Lung (tissue), 12 donors: ENCODE results near the gene CFAP43. TPM values are rescaled to one million over a fixed set of nuclear protein-coding genes. Genes with fewer than 3 reads are reported as not detected.

Experiments
- ATAC-seq: fragments of 200-7000 bp; cut with Tn5 transposase; one replicate; pipeline ENCODE4 v1.9.1; 2020; ENCODE audit warnings: moderate number of reproducible peaks; ENCODE audit not compliant: insufficient read depth, low FRiP score
- DNase-seq, 3 donors: peaks; one replicate each; pipeline ENCODE4 v3.0.0-alpha.2; 2013 to 2017
- H3K27ac ChIP-seq, 2 donors: one replicate each; pipeline ENCODE4 v1.5.1; 2013; ENCODE audit warnings: mild to moderate bottlenecking in 2 of 2, moderate library complexity in 2 of 2, control low read depth in 1 of 2, inconsistent platforms in 1 of 2, low read depth in 1 of 2, low read length in 1 of 2
- H3K27me3 ChIP-seq, 3 donors: one replicate each; pipeline ENCODE4 v1.5.1; 2013; ENCODE audit warnings: low read length in 2 of 3; ENCODE audit not compliant: control insufficient read depth in 3 of 3, insufficient read depth in 3 of 3
- H3K36me3 ChIP-seq, 4 donors: one replicate each; pipeline ENCODE4 v1.5.1; 2013; ENCODE audit warnings: low read length in 4 of 4, mild to moderate bottlenecking in 1 of 4, moderate library complexity in 1 of 4; ENCODE audit not compliant: control insufficient read depth in 4 of 4, insufficient read depth in 4 of 4
- H3K4me1 ChIP-seq, 5 donors: one replicate each; pipeline ENCODE4 v1.5.1; 2013; ENCODE audit warnings: low read length in 5 of 5, mild to moderate bottlenecking in 2 of 5, moderate library complexity in 1 of 5; ENCODE audit not compliant: control insufficient read depth in 5 of 5, insufficient read depth in 5 of 5
- H3K4me3 ChIP-seq: one replicate; pipeline ENCODE4 v1.5.1; 2013; ENCODE audit warnings: mild to moderate bottlenecking, control low read depth, moderate library complexity
- H3K9ac ChIP-seq, 2 donors: one replicate each; pipeline ENCODE4 v1.5.1; 2013; ENCODE audit warnings: low read length in 2 of 2, control low read depth in 1 of 2; ENCODE audit not compliant: insufficient read depth in 1 of 2
- H3K9me3 ChIP-seq, 4 donors: one replicate each; pipeline ENCODE4 v1.5.1; 2013; ENCODE audit warnings: low read length in 3 of 4, mild to moderate bottlenecking in 1 of 4, moderate library complexity in 1 of 4; ENCODE audit not compliant: control insufficient read depth in 4 of 4, insufficient read depth in 3 of 4
- CTCF ChIP-seq: IDR thresholded peaks from 2 replicates; pipeline ENCODE4 v1.5.1; 2012; ENCODE audit warnings: mild to moderate bottlenecking; ENCODE audit errors: control extremely low read depth, extremely low read depth
- WGBS, 2 donors: extraction: QIAGEN DNeasy Blood & Tissue Kit; methylation state at CpG; one replicate each; pipeline ENCODE4 v1.1.7; 2013; 5-methylcytosine and 5-hydroxymethylcytosine counted together
- polyA plus RNA-seq, 2 donors: library from polyadenylated mRNA; stranded (reverse); fragments of 200-250 nt; gene quantifications; one replicate each; pipeline ENCODE4 v1.2.1, GENCODE V29; 2013
- total RNA-seq, 2 donors: library from RNA; depleted of rRNA in 1 of 2; stranded (reverse); fragments of >200 nt in 1 of 2; gene quantifications; one replicate each; pipeline ENCODE4 v1.2.1, GENCODE V29; 2014 to 2021
- donor health status: control.
- donor health status: control.
- donor health status: Bipolar disorder and iron deficiency.
- donor health status: healthy.
- donor health status: DM: yes; HTN: yes; CAD: no.

CFAP43 gene
- total and polyA plus RNA-seq, 4 donors, result 8.4 to 71.6 (median 20.1) TPM

GRCh38 chr10:104096692-104097091 is 135.5 kb downstream of the CFAP43 start:
- ATAC-seq, result no peak
- no peak for DNase-seq
- H3K27me3 ChIP-seq, result no peaks in the 10 kb centered on the region
- H3K4me3 ChIP-seq, result no peak overlapping the region
- no peak for TF ChIP-seq CTCF
- H3K9ac ChIP-seq, result no peak overlapping the region
- WGBS, 2 donors, result 97 to 98% methylated on average over 2 of the region's 2 CpGs
- H3K36me3 ChIP-seq, result no peaks in the 10 kb centered on the region
- H3K9me3 ChIP-seq, result peaks cover 0 to 2% (median under 1%) of the 10 kb centered on the region in 4 donors
- no peak overlapping the region for H3K27ac ChIP-seq
- no peaks in the 10 kb centered on the region for H3K4me1 ChIP-seq

GRCh38 chr10:104092749-104093148 is 139.4 kb downstream of the CFAP43 start:
- Histone ChIP-seq H3K9ac (no peak overlapping the region), H3K36me3 (no peaks in the 10 kb centered on the region), H3K27ac (no peak overlapping the region), H3K4me3 (no peak overlapping the region), H3K27me3 (no peaks in the 10 kb centered on the region), H3K9me3 (peaks cover 0 to 2% (median under 1%) of the 10 kb centered on the region in 4 donors), H3K4me1 (no peaks in the 10 kb centered on the region)
- DNase-seq (no peak), ATAC-seq (no peak)
- no peak for TF ChIP-seq CTCF

- peak in 2 of 3 donors; percentile 16 to 53 for DNase-seq
- no peaks in the 10 kb centered on the region for H3K9me3 ChIP-seq
- no peak for ATAC-seq
- no peaks in the 10 kb centered on the region for H3K36me3 ChIP-seq
- H3K9ac ChIP-seq, result no peak overlapping the region
- TF ChIP-seq CTCF, result no peak
- H3K27ac ChIP-seq, result no peak overlapping the region
- no peaks in the 10 kb centered on the region for H3K4me1 ChIP-seq
- H3K4me3 ChIP-seq, result no peak overlapping the region
- WGBS, 2 donors, result 61 to 76% methylated on average over 2 of the region's 2 CpGs
- no peaks in the 10 kb centered on the region for H3K27me3 ChIP-seq
Observed at GRCh38 chr10:104090611-104091010, 141.6 kb downstream of the CFAP43 start.

- ATAC-seq, result no peak
- H3K27me3 ChIP-seq, result no peaks in the 10 kb centered on the region
- no peak for DNase-seq
- no peak for TF ChIP-seq CTCF
- 83 to 90% methylated on average over 3 of the region's 3 CpGs for WGBS, 2 donors
- no peaks in the 10 kb centered on the region for H3K36me3 ChIP-seq
- no peak overlapping the region for H3K27ac ChIP-seq
- no peak overlapping the region for H3K4me3 ChIP-seq
- H3K9ac ChIP-seq, result no peak overlapping the region
- no peaks in the 10 kb centered on the region for H3K9me3 ChIP-seq
- H3K4me1 ChIP-seq, result no peaks in the 10 kb centered on the region
Observed at GRCh38 chr10:104089621-104090020, 142.5 kb downstream of the CFAP43 start.
